Hair follicle dermal papilla cell (primary cell): Measurements from ENCODE around the gene H6PD. TPM values are rescaled to one million over a fixed set of nuclear protein-coding genes. Genes with fewer than 3 reads are reported as not detected.

Experiments used
- total RNA-seq: library from RNA; depleted of rRNA; stranded (reverse); fragments of >200 nt; gene quantifications from 2 replicates; pipeline ENCODE4 v1.2.3, GENCODE V29; 2012

H6PD gene, protein sequence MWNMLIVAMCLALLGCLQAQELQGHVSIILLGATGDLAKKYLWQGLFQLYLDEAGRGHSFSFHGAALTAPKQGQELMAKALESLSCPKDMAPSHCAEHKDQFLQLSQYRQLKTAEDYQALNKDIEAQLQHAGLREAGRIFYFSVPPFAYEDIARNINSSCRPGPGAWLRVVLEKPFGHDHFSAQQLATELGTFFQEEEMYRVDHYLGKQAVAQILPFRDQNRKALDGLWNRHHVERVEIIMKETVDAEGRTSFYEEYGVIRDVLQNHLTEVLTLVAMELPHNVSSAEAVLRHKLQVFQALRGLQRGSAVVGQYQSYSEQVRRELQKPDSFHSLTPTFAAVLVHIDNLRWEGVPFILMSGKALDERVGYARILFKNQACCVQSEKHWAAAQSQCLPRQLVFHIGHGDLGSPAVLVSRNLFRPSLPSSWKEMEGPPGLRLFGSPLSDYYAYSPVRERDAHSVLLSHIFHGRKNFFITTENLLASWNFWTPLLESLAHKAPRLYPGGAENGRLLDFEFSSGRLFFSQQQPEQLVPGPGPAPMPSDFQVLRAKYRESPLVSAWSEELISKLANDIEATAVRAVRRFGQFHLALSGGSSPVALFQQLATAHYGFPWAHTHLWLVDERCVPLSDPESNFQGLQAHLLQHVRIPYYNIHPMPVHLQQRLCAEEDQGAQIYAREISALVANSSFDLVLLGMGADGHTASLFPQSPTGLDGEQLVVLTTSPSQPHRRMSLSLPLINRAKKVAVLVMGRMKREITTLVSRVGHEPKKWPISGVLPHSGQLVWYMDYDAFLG
- total RNA-seq = 49.4 and 73.3 TPM in 2 replicates

DNA sequence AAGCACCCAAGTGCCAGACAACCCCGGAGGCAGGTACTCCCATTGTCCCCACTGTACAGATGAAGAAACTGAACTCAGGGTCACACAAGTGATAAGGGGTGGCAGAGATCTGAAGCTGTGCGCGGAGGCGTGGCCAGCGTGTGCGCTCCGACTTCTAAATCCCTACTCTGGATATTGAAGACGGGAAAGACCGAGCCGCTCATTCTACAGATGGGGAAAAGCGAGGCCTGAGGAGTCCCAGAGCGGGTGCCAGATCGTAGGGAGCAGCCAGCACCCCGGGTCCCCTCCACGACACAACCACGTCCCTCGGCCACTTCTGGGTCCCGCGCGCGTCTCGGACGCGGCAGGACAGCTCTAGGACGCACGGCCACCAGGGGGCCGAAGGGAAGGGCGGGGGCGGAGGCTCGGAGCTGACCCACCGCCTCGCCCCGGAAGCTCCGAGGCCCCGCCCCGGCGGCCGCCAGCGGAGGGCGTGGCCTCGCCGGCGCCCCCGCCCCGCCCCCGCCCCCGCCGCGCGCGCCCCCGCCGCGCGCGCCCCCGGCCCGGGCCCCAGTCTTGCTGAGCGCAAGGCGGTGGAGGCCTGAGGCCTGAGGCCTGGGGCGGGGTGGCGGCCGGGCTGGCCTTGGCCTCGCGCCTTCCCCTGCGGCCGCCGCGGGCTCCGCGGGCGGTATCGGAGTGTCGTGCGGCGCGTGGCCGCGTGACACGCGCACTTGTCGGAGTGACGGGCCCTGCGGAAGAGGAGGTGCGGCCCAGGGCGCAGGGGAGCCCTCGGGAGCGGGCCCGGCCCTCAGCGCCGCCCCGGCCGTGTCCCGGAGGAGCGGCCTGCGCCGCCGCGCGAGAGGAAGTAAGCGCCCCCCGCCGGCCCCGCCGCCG is at the start of gene H6PD:
H6PD (plus strand) TSS at position 552 of the 873 bp plus-strand sequence. CDS start 10,161 bp downstream, outside the sequence.

DNA sequence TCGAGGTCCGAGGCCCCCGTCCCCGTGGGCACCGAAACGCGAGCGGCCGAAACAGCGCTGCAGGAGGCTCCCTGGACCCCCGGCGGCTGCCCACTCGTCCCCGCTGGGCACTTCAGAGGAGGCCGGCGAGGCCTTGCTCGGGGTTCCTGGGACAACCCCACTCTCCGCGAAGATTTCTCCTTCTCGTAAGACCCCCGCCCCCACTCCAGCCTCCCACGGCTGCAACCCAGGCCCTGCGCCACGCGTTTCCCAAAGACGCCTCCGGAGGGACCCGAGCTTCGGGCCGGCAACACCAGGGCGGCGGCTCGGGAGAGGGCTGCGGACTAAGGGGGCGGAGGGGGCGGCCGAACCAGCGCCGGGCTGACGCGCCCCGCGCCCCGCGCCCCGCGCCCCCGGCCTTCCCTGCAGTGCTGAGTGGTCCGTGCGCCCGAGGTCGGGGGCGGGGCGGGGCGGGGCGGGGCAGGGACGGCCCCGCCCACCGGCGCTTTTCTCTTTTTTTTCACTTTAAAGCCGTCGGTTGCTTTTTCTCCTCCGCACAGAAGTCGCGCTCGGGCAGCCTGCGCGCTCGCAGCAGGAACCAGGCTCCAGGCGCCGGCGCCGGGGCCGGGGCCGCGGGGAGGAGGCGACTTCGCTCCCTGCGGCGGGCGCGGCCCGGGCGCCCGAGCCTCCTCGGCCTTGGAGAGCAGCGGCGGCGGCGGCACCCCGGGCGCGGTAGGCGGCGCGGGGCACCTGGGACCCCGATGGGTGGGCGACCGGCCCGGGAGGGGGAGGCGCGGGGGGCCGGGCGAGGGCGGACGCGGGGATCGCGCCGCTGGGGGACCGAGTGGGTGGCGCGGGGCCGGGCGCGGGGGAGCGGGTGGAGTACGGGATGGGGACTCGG is 58.0 kb downstream of the H6PD start, which contains the start of gene SPSB1:
SPSB1 (plus strand) TSS at position 534 of the 880 bp plus-strand sequence. CDS start 62,998 bp downstream, outside the sequence.

Other genes with a start within 250 kb of the H6PD start
- gene SLC2A7, start 208.4 kb upstream of the H6PD start, total RNA-seq = 0.16 TPM in 1 of 2 replicates, not detected in the other
- 7.1 and 19.1 TPM in 2 replicates for gene SLC2A5, start 165.1 kb upstream of the H6PD start, total RNA-seq
- 3.1 and 6.9 TPM in 2 replicates for gene GPR157, start 105.7 kb upstream of the H6PD start, total RNA-seq
- 21.3 and 21.6 TPM in 2 replicates for gene SPSB1, start 58.1 kb downstream of the H6PD start, total RNA-seq